ENCODE data around the gene MFF.
"Not testable (repeated sequence)": the region's sequence is repeated elsewhere in the genome, so short reads cannot be mapped to it uniquely, and the experiment has no call there.

DNA sequence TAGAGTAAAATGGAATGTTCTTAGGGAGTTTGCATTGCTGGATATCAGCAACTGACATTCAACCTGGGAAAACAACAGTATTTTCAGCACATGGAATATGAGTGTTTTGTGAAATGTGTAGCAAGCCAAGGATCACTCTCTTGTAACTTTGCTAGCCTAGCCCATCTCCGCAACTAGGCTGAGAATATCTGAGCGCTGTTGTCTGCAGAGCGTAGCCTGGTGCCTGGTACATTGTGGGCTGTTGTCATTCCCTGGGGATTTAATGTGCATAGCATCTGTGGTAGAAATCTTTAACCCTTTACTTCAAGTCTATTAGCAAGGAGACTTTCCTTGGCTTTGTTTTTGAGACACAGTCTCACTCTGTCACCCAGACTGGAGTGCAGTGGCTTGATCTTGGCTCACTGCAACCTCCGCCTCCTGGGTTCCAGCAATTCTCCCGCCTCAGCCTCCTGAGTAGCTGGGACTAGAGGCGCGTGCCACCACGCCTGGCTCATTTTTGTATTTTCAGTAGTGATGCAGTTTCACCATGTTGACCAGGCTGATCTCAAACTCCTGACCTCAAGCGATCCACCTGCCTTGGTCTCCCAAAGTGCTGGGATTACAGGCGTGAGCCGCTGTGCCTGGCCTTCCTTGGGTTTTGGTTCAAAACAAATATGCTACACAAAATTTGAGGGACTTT, 39.7 kb downstream of the MFF start:
- TF ChIP-seq, protein P1, sequence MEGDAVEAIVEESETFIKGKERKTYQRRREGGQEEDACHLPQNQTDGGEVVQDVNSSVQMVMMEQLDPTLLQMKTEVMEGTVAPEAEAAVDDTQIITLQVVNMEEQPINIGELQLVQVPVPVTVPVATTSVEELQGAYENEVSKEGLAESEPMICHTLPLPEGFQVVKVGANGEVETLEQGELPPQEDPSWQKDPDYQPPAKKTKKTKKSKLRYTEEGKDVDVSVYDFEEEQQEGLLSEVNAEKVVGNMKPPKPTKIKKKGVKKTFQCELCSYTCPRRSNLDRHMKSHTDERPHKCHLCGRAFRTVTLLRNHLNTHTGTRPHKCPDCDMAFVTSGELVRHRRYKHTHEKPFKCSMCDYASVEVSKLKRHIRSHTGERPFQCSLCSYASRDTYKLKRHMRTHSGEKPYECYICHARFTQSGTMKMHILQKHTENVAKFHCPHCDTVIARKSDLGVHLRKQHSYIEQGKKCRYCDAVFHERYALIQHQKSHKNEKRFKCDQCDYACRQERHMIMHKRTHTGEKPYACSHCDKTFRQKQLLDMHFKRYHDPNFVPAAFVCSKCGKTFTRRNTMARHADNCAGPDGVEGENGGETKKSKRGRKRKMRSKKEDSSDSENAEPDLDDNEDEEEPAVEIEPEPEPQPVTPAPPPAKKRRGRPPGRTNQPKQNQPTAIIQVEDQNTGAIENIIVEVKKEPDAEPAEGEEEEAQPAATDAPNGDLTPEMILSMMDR (IDR thresholded peaks at IDR 0.05; ENCODE audit: low read depth, low read length) = not testable (repeated sequence)
- not testable (repeated sequence) for TF ChIP-seq EZH2phosphoT487 (IDR thresholded peaks at IDR 0.05; ENCODE audit: low read depth)

All from OCI-LY3 (cell line).